BLaER1 treated with 17β-estradiol and CSF1 and Interleukin-3, amounts not matched to agents 10 nM and 100 nM (cell line): ENCODE data around the gene OLFML1.

Experiments
- H3K27ac ChIP-seq, 11 experiments: shearing (Covaris generic); formaldehyde crosslinking; 2 replicates each; pipeline ENCODE4 v1.8.1; 2022
- H3K27me3 ChIP-seq, 11 experiments: shearing (Covaris generic); formaldehyde crosslinking; 2 replicates each; pipeline ENCODE4 v1.8.1; 2022
- H3K36me3 ChIP-seq, 11 experiments: shearing (Covaris generic); formaldehyde crosslinking; 2 replicates each; pipeline ENCODE4 v1.8.1; 2022
- H3K4me1 ChIP-seq, 10 experiments: shearing (Covaris generic); formaldehyde crosslinking; 2 replicates each; pipeline ENCODE4 v1.8.1; 2022
- H3K4me2 ChIP-seq, 11 experiments: shearing (Covaris generic); formaldehyde crosslinking; 2 replicates each; pipeline ENCODE4 v1.8.1; 2022
- H3K4me3 ChIP-seq, 10 experiments: shearing (Covaris generic); formaldehyde crosslinking; 2 replicates each; pipeline ENCODE4 v1.8.1; 2022
- H3K9ac ChIP-seq, 11 experiments: shearing (Covaris generic); formaldehyde crosslinking; 2 replicates each; pipeline ENCODE4 v1.8.1; 2022
- H3K9me3 ChIP-seq, 11 experiments: shearing (Covaris generic); formaldehyde crosslinking; replicated peaks in 1 of 11; 2 replicates each; pipeline ENCODE4 v1.8.1; 2022
- H4K20me1 ChIP-seq, 11 experiments: shearing (Covaris generic); formaldehyde crosslinking; 2 replicates each; pipeline ENCODE4 v1.8.1; 2022
- Cebpa-rat ChIP-seq, 11 experiments: shearing (Covaris generic); IDR thresholded peaks; 2 replicates each; pipeline ENCODE4 v1.8.1; 2022

The OLFML1 gene

GRCh38 chr11:7500251-7500650 is 14.9 kb downstream of the OLFML1 start:
- no peak overlapping the region for H3K9ac ChIP-seq
- no peaks in the 10 kb centered on the region for H4K20me1 ChIP-seq
- peaks cover 10 to 49% (median 13%) of the 10 kb centered on the region in 10 experiments; a peak in 16 of 20 replicates for H3K4me1 ChIP-seq
- no peaks in the 10 kb centered on the region for H3K9me3 ChIP-seq
- no peak for TF ChIP-seq Cebpa-rat (IDR thresholded peaks at IDR 0.05)
- H3K4me3 ChIP-seq: no peak overlapping the region
- H3K27ac ChIP-seq: no peak overlapping the region
- H3K4me2 ChIP-seq: no peak overlapping the region
- no peaks in the 10 kb centered on the region for H3K27me3 ChIP-seq
- H3K36me3 ChIP-seq: no peaks in the 10 kb centered on the region

- Histone ChIP-seq H3K4me2 (no peak overlapping the region), H3K4me3 (no peak overlapping the region), H3K36me3 (no peaks in the 10 kb centered on the region), H3K4me1 (peaks cover 4 to 40% (median 7%) of the 10 kb centered on the region in 10 experiments; a peak in 16 of 20 replicates), H3K9ac (no peak overlapping the region), H3K9me3 (no peaks in the 10 kb centered on the region), H4K20me1 (no peaks in the 10 kb centered on the region), H3K27ac (no peak overlapping the region), H3K27me3 (no peaks in the 10 kb centered on the region)
- no peak for TF ChIP-seq Cebpa-rat (IDR thresholded peaks at IDR 0.05)
Measured at GRCh38 chr11:7501251-7501650, 15.9 kb downstream of the OLFML1 start.

- no peaks in the 10 kb centered on the region for H4K20me1 ChIP-seq
- TF ChIP-seq Cebpa-rat (IDR thresholded peaks at IDR 0.05): no peak
- no peaks in the 10 kb centered on the region for H3K9me3 ChIP-seq
- H3K9ac ChIP-seq: no peak overlapping the region
- H3K36me3 ChIP-seq: no peaks in the 10 kb centered on the region
- H3K27ac ChIP-seq: no peak overlapping the region
- H3K4me1 ChIP-seq: peaks cover 0 to 34% (median 1%) of the 10 kb centered on the region in 10 experiments; a peak in 14 of 20 replicates
- no peak overlapping the region for H3K4me2 ChIP-seq
- no peak overlapping the region for H3K4me3 ChIP-seq
- no peaks in the 10 kb centered on the region for H3K27me3 ChIP-seq
Measured at GRCh38 chr11:7501894-7502293, 16.6 kb downstream of the OLFML1 start.

- no peak for TF ChIP-seq Cebpa-rat (IDR thresholded peaks at IDR 0.05)
- no peak overlapping the region for H3K27ac ChIP-seq
- peaks cover 4 to 18% (median 7%) of the 10 kb centered on the region in 10 experiments for H3K4me1 ChIP-seq
- no peaks in the 10 kb centered on the region for H3K36me3 ChIP-seq
- no peaks in the 10 kb centered on the region for H3K9me3 ChIP-seq
- H3K4me2 ChIP-seq: 0 out of 22 replicates have a peak overlapping the region, but pooled peaks of 1 of the 11 experiments have one; percentile 18
- H3K4me3 ChIP-seq: no peak overlapping the region
- no peak overlapping the region for H3K9ac ChIP-seq
- H4K20me1 ChIP-seq: no peaks in the 10 kb centered on the region
- no peaks in the 10 kb centered on the region for H3K27me3 ChIP-seq
Measured at GRCh38 chr11:7506243-7506642, 20.9 kb downstream of the OLFML1 start.

- no peak for TF ChIP-seq Cebpa-rat (IDR thresholded peaks at IDR 0.05)
- no peak overlapping the region for H3K27ac ChIP-seq
Measured at GRCh38 chr11:7508087-7508486, 22.8 kb downstream of the OLFML1 start.

GRCh38 chr11:7509966-7510365 is 24.7 kb downstream of the OLFML1 start:
- H3K27ac ChIP-seq: no peak overlapping the region

More at GRCh38 chr11:7508087-7508486, 22.8 kb downstream of the OLFML1 start:
- H3K9me3 ChIP-seq: no peaks in the 10 kb centered on the region
- H3K4me1 ChIP-seq: peaks cover 20 to 30% (median 24%) of the 10 kb centered on the region in 10 experiments
- no peaks in the 10 kb centered on the region for H3K27me3 ChIP-seq
- H3K36me3 ChIP-seq: no peaks in the 10 kb centered on the region
- H3K9ac ChIP-seq: no peak overlapping the region
- no peak overlapping the region for H3K4me2 ChIP-seq
- H4K20me1 ChIP-seq: no peaks in the 10 kb centered on the region
- no peak overlapping the region for H3K4me3 ChIP-seq

GRCh38 chr11:7511401-7511800 is 26.1 kb downstream of the OLFML1 start:
- Histone ChIP-seq H3K27ac (peak overlapping the region in 10 of 11 experiments; percentile 93 to 99 (median 97); a peak in 20 of 22 replicates), H3K4me3 (0 out of 20 replicates have a peak overlapping the region, but pooled peaks of 1 of the 10 experiments have one; percentile 94), H3K9ac (peak overlapping the region in 7 of 11 experiments; percentile 88 to 95 (median 94); a peak in 9 of 22 replicates), H3K4me2 (peak overlapping the region; percentile 86 to 98 (median 94)), H4K20me1 (peaks cover 0 to 16% (median 0%) of the 10 kb centered on the region in 11 experiments; a peak in 5 of 22 replicates), H3K9me3 (no peaks in the 10 kb centered on the region), H3K4me1 (peaks cover 37 to 52% (median 40%) of the 10 kb centered on the region in 10 experiments), H3K27me3 (peaks cover 0 to 17% (median 11%) of the 10 kb centered on the region in 11 experiments; a peak in 9 of 22 replicates), H3K36me3 (no peaks in the 10 kb centered on the region)
- no peak for TF ChIP-seq Cebpa-rat (IDR thresholded peaks at IDR 0.05)

More at GRCh38 chr11:7509966-7510365, 24.7 kb downstream of the OLFML1 start:
- H3K4me3 ChIP-seq: no peak overlapping the region
- no peaks in the 10 kb centered on the region for H3K36me3 ChIP-seq
- TF ChIP-seq Cebpa-rat (IDR thresholded peaks at IDR 0.05): no peak
- H3K4me2 ChIP-seq: peak overlapping the region in 2 of 11 experiments; percentile 86 to 94; a peak in 3 of 22 replicates
- peaks cover 0 to 4% (median 0%) of the 10 kb centered on the region in 11 experiments; a peak in 2 of 22 replicates for H4K20me1 ChIP-seq
- peaks cover 0 to 11% (median 8%) of the 10 kb centered on the region in 11 experiments; a peak in 9 of 22 replicates for H3K27me3 ChIP-seq
- no peak overlapping the region for H3K9ac ChIP-seq
- no peaks in the 10 kb centered on the region for H3K9me3 ChIP-seq
- H3K4me1 ChIP-seq: peaks cover 23 to 39% (median 33%) of the 10 kb centered on the region in 10 experiments

GRCh38 chr11:7512525-7513233 is 27.4 kb downstream of the OLFML1 start:
- Histone ChIP-seq H3K4me3 (peak overlapping the region; percentile 76 to 94 (median 86)), H4K20me1 (peaks cover 0 to 24% (median 0%) of the 10 kb centered on the region in 11 experiments; a peak in 5 of 22 replicates), H3K4me2 (peak overlapping the region; percentile 86 to 98 (median 94)), H3K9me3 (peaks cover 0 to 6% (median under 1%) of the 10 kb centered on the region in 11 experiments; a peak in 9 of 22 replicates), H3K27me3 (peaks cover 0 to 17% (median 11%) of the 10 kb centered on the region in 11 experiments; a peak in 9 of 22 replicates), H3K27ac (peak overlapping the region; percentile 93 to 99 (median 97)), H3K4me1 (peaks cover 37 to 55% (median 43%) of the 10 kb centered on the region in 10 experiments), H3K36me3 (no peaks in the 10 kb centered on the region), H3K9ac (peak overlapping the region; percentile 86 to 95 (median 91))
- peak in 7 of 11 experiments; percentile 33 to 88 (median 45); a peak in 9 of 22 replicates for TF ChIP-seq Cebpa-rat (IDR thresholded peaks at IDR 0.05)
